ENCODE measurements around the gene ATG13.

ATG13 gene

GRCh38 chr11:46674463-46675287 is 57.3 kb downstream of the ATG13 start:
- DNase-seq (ENCODE audit: low read depth in 1 of 2, low spot score in 1 of 2): no peak

- DNase-seq (ENCODE audit: low read depth in 1 of 2, low spot score in 1 of 2): no peak
These were observed 58.0 kb downstream of the ATG13 start for GRCh38 chr11:46675288-46675851.

- DNase-seq (ENCODE audit: low read depth in 1 of 2, low spot score in 1 of 2): no peak
These were observed 58.6 kb downstream of the ATG13 start for GRCh38 chr11:46675949-46676348.

- no peak for DNase-seq (ENCODE audit: low read depth in 1 of 2, low spot score in 1 of 2)
These were observed 59.2 kb downstream of the ATG13 start for GRCh38 chr11:46676436-46677158.

- DNase-seq (ENCODE audit: low read depth in 1 of 2, low spot score in 1 of 2): no peak
These were observed 59.8 kb downstream of the ATG13 start for GRCh38 chr11:46677169-46677568.

- no peak for DNase-seq (ENCODE audit: low read depth in 1 of 2, low spot score in 1 of 2)
These were observed 60.8 kb downstream of the ATG13 start for GRCh38 chr11:46677991-46678740.

- DNase-seq (ENCODE audit: low read depth in 1 of 2, low spot score in 1 of 2): no peak
These were observed 61.4 kb downstream of the ATG13 start for GRCh38 chr11:46678741-46679130.

- DNase-seq (ENCODE audit: low read depth in 1 of 2, low spot score in 1 of 2): no peak
These were observed 62.1 kb downstream of the ATG13 start for GRCh38 chr11:46679241-46680163.

GRCh38 chr11:46680164-46680760 is 62.9 kb downstream of the ATG13 start:
- no peak for DNase-seq (ENCODE audit: low read depth in 1 of 2, low spot score in 1 of 2)

GRCh38 chr11:46680815-46681214 is 63.5 kb downstream of the ATG13 start:
- no peak for DNase-seq (ENCODE audit: low read depth in 1 of 2, low spot score in 1 of 2)

GRCh38 chr11:46681814-46682213 is 64.5 kb downstream of the ATG13 start:
- DNase-seq (ENCODE audit: low read depth in 1 of 2, low spot score in 1 of 2): no peak

- no peak for DNase-seq (ENCODE audit: low read depth in 1 of 2, low spot score in 1 of 2)
These were observed 65.7 kb downstream of the ATG13 start for GRCh38 chr11:46682773-46683752.

GRCh38 chr11:46684367-46684766 is 67.0 kb downstream of the ATG13 start:
- DNase-seq (ENCODE audit: low read depth in 1 of 2, low spot score in 1 of 2): no peak

GRCh38 chr11:46686886-46687795 is 69.8 kb downstream of the ATG13 start:
- no peak for DNase-seq (ENCODE audit: low read depth in 1 of 2, low spot score in 1 of 2)

GRCh38 chr11:46690702-46691101 is 73.3 kb downstream of the ATG13 start:
- DNase-seq (ENCODE audit: low read depth in 1 of 2, low spot score in 1 of 2): no peak

GRCh38 chr11:46692450-46692849 is 75.1 kb downstream of the ATG13 start:
- DNase-seq (ENCODE audit: low read depth in 1 of 2, low spot score in 1 of 2): no peak

- DNase-seq (ENCODE audit: low read depth in 1 of 2, low spot score in 1 of 2): no peak
These were observed 76.3 kb downstream of the ATG13 start for GRCh38 chr11:46693597-46694012.

- no peak for DNase-seq (ENCODE audit: low read depth in 1 of 2, low spot score in 1 of 2)
These were observed 76.7 kb downstream of the ATG13 start for GRCh38 chr11:46694072-46694471.
